Measurements from ENCODE around the gene MAL.
A peak's percentile ranks its signal among the peaks of the same experiment; 100 is the strongest.
"Not testable (repeated sequence)": the region's sequence is repeated elsewhere in the genome, so short reads cannot be mapped to it uniquely, and the experiment has no call there.

MAL gene

DNA sequence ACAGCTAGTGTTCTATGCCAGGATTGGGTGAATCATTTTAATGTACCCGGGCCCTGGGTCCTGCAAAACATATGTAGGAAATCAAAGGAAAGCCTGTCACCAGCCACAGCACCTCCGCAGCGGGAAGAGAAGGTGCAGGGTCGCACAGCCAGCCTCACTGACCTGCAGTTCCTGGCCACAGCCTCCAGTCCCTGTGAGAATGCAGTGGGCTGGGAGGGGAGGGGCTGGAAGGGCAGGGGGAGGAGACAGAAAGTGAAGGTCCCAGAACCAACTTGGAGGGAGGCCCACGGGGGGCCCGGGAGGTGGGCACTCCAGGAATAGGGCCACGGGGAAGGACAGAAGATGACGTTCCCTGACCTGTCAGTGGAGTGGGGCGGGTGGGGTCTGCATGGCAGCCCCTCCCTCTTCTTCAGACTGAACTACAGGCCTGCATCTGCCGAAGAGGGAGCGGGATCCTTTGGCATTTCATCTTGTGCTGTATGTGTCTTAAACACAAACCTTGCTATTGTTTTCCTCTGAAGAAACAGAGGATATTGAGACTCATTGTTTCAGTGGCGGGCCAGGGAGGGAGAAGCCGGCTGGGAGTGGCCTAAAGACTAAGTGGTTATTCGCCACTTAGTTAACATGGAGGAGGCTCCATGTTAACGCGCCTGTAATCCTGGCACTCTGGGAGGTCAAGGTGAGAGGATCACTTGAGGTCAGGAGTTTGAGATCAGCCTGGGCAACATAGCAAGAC is 7.5 kb downstream of the MAL start:
- no peak for DNase-seq (ENCODE audit: low spot score)

DNA sequence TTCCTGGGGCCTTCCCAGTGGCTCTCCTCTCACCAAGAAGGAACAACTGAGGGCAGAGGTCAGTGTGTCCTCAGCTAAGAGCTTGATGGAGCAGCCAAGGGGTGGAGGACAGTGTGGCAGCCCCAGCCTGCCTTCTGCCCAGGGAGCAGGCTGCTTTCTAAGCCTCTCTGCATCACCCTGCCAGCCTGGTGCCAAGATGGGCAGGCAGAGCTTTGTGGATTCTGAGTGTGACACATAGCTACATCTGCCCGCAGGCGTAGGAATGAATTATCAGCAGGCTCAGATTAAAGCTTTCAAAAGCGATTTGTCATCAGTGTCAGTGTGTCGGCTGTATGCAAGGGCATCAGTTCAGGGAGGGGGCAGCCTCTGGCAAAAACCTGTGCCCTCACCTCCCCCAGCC is 8.7 kb downstream of the MAL start:
- no peak for DNase-seq (ENCODE audit: low spot score)

DNA sequence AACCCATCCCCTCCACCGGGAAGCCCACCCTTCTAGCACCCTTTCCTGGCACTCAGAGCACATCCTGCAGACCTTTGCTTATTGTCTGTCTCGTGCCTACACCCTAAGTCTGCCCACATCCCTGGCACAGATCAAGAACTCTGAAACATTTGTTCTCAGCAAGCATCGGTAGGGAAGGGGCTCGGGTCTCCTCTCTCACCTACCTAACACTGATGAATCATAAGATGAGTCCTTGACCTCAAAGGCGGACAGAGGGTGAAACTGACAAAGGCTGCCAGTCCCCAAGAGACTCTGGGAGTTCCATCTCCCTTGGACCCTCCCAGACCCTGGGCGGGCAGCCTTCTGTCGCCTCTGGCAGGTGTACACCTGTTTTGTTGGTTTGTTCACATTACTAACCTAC is 9.3 kb downstream of the MAL start:
- DNase-seq (ENCODE audit: low spot score) = no peak

DNA sequence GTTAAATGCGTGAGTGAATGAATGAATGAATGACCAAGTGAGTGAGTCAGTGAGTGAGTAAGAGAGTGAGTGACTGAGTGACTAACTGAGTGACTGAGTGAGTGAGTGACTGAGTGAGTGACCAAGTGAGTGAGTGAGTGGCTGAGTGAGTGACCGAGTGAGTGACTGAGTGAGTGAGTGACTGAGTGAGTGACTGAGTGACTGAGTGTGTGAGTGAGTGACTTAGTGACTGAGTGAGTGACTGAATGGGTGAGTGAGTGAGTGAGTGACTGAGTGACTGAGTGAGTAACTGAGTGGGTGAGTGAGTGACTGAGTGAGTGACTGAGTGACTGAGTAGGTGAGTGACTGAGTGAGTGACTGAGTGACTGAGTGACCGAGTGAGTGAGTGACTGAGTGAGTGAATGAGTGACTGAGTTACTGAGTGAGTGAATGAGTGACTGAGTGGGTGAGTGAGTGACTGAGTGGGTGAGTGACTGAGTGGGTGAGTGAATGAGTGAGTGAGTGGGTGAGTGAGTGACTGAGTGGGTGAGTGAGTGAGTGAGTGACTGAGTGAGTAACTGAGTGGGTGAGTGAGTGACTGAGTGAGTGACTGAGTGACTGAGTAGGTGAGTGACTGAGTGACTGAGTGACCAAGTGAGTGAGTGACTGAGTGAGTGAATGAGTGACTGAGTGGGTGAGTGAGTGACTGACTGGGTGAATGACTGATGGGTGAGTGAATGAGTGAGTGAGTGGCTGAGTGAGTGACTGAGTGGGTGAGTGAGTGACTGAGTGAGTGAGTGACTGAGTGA is 11.3 kb downstream of the MAL start:
- DNase-seq (ENCODE audit: low spot score) = no peak

DNA sequence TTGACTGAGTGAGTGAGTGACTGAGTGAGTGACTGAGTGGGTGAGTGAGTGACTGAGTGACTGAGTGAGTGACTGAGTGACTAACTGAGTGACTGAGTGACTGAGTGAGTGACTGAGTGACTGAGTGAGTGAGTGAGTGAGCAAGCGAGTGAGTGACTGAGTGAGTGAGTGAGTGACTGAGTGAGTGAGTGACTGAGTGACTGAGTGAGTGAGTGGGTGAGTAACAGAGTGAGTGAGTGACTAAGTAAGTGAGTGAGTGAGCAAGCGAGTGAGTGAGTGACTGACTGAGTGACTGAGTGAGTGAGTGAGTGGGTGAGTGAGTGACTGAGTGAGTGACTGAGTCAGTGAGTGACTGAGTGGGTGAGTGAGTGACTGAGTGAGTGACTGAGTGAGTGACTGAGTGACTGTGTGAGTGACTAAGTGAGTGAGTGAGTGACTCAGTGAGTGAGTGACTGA is 11.9 kb downstream of the MAL start:
- DNase-seq (ENCODE audit: low spot score) = no peak

DNA sequence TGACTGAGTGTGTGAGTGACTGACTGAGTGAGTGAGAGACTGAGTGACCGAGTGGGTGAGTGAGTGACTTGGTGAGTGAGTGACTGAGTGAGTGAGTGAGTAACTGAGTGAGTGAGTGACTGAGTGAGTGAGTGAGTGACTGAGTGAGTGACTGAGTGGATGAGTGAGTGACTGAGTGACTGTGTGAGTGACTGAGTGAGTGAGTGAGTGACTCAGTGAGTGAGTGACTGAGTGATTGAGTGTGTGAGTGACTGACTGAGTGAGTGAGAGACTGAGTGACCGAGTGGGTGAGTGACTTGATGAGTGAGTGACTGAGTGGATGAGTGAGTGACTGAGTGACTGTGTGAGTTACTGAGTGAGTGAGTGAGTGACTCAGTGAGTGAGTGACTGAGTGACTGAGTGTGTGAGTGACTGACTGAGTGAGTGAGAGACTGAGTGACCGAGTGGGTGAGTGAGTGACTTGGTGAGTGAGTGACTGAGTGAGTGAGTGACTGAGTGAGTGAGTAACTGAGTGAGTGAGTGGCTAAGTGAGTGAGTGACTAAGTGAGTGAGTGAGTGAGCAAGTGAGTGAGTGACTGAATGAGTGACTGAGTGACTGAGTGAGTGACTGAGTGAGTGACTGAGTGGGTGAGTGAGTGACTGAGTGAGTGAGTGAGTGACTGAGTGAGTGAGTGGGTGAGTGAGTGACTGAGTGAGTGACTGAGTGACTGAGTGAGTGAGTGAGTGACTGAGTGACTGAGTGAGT is 12.5 kb downstream of the MAL start:
- DNase-seq (ENCODE audit: low spot score) = not testable (repeated sequence)

DNA sequence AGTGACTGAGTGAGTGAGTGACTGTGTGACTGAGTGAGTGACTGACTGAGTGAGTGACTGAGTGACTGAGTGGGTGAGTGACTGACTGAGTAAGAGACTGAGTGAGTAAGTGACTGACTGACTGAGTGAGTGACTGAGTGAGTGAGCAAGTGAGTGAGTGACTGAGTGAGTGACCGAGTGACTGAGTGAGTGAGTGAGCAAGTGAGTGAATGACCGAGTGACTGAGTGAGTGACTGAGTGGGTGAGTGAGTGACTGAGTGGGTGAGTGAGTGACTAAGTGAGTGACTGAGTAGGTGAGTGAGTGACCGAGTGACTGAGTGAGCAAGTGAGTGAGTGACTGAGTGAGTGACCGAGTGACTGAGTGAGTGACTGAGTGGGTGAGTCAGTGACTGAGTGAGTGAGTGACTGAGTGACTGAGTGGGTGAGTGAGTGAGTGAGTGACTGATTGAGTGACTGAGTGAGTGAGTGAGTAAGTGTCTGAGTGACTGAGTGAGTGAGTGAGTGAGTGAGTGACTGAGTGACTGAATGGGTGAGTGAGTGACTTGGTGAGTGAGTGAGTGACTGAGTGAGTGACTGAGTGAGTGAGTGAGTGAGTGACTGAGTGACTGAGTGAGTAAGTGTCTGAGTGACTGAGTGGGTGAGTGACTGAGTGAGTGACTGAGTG is 13.3 kb downstream of the MAL start:
- no peak for DNase-seq (ENCODE audit: low spot score)

DNA sequence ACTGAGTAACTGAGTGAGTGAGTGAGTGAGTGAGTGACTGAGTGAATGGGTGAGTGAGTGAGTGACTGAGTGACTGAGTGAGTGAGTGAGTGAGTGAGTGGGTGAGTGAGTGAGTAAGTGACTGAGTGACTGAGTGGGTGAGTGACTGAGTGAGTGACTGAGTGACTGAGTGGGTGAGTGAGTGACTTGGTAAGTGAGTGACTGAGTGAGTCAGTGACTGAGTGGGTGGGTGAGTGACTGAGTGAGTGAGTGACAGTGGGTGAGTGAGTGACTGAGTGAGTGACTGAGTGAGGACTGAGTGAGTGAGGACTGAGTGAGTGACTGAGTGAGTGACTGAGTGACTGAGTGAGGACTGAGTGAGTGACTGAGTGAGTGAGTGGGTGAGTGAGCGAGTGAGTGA is 13.9 kb downstream of the MAL start:
- no peak for DNase-seq (ENCODE audit: low spot score)

DNA sequence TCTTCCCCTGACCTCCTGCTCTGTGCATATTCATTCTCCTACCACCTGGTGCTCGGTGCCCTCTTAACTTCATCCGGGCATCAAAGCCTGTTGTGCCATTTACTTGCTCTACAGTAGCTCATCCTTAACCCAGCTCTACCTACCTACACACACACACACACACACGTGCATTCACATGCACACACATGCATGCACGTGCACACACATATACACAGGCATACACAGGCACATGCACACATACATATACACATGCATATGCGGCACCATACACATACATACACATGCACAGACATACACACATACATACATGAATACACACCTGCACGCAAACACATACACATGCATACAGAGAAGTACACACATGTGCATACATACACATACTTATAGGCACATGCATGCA is 14.5 kb downstream of the MAL start:
- DNase-seq (ENCODE audit: low spot score) = no peak

DNA sequence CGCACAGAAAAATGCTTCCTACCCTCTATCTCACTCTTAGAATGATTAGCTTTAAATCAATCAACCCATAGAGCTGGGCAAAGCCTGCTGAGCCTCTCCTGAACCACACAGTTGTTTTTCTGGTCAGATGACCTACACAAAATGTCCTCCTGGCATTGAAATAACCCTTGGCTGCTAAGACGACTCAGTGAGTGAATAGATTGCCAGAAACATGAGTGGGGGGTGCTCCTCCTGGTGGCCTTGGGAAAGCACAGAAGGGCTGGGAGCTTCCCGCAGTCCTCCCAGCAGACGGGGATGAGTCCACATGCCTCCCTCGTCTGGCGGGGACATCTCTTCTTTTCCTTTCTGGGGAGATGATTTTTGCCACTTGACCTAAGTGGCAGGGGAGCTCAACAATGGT is 14.9 kb downstream of the MAL start:
- no peak for DNase-seq (ENCODE audit: low spot score)

DNA sequence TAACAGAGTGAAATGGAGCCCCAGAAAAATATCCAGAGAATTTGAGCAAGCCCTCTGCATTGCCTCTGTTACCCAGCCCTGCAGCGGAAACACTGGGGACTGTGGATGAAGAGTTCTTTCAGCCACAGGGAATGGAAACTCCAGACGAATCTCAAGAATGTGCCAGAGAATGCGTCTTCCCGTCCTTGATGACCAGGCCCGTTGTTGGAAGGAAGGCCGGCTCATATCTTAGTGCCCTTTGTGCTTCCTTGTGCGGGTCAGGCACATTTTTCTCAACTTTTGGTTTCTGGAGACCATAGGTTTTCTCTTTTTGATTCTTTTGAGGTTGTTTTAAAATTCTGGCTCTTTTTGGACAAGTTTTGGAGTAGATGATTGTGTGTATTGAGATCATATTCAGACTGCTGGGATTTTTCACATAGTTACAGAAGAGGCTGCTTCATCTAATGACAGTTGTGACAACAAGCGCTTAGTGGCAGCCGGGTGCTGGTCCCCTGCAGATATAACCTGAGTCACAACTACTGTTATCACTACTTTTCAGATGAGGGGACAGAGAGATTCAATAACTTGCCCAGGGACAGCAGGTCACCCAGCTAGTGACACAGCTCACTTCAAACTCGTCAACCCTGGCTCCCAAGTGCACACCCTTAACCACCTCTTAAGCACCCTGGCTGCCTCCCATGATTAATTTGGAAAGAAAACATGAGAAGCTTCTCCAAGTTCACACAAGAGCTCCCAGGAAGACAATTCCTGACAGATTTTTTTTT is 15.7 kb downstream of the MAL start:
- DNase-seq (ENCODE audit: low spot score) = no peak

DNA sequence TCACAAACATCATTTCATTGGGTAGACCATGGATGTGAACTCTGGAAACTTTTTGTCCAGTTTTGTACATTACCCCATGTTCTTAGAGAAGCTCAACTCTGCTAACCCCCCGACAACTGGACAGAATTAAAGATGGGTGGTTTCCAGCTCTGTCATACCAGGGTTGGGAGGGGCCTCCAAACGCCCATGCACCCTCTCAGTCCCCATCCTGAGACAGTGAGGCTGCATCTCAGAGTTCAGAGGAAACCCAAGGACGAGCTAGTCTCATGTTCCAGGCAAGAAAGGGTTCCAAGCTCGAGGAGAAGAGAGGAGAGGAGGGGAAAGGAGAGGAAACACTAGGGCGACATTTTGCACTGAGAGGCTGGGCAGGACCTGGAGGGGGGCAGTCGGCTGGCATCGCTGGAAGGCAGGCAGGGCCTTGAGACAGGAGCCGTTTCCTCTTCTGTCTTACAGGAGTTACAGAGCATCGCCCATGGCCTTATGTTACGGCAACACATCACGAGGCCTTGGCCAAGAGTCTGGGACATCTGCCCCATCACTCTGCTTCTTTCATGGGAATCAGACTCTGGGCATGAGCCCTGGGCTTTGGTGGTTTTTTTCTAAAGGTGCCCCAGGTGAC is 16.4 kb downstream of the MAL start:
- DNase-seq (ENCODE audit: low spot score) = no peak

DNA sequence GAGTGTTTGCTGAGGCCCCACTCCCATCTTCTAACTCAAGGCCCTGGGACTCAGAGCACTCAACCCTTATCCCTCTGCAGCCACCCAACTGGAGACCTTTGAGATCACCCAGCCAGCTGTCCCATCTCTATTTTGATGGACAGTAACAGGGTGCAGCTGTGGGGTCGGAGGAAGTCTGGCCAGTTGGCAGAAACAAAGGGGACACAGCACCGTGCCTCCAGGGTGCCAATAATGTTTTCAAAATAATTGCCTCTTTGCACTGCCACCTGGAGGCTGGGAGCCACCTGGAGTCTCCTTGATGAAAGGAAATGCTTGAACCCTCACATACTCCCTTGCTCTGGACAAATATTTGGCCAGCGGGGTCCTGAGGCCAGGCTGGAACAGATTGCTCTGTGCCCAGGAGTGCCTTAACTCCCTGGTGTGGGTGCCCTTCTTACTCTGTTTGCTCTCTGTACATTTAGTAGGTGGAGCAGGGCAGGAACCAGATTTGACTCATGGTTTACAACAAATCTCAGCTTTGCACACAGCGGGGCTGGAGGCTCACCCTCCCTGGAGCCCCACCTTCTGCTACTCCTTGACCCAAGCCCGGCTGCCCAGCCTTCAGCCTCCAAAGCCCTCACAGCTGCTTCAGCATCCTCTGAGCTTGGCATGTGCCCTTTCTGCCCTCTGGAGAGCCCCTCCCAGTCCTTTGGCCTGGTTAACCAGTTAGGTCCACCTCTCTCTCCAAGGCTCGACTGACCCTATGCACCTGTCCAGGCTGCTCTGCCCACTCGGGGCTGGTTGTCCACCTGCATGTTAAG is 17.2 kb downstream of the MAL start:
- no peak for DNase-seq (ENCODE audit: low spot score)

DNA sequence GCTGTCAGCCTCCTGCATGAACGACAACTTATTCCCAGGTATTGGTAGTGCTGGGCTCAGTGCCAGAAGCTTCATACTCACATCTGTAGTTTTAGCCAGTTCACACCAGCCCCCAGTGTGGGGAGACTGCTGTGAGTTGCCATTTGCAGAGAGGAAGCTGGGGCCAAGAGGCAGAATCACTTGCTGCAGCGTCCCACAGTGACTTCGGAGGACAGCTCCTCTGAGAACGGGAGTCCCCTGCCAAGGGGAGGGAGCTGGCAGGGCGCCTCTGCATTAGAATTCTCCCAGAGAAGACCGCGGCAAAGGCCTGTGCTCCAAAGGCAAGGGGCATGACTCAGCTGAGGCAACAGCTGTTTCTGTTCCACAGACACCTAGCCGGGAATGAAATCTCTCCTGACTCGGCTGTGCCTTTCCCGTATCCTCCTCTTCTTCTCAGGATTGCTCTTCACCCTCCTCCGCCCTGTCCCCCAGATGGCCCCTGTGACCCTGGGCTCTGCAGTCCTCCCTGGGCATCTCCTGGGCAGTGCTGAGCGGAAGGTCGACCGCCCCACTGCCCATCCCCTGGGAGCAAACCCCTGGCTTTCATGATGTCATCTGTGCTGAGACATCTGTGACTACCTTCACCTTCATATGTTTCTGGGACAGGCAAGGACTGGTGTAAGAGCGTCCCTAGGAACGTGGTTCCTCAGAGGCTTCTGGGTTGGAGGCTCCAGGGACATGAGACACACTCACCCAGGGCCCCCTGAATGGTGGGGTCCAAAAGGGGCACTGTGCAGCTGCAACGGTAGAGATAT is 18.0 kb downstream of the MAL start:
- peak; percentile 94 for DNase-seq (ENCODE audit: low spot score)

DNA sequence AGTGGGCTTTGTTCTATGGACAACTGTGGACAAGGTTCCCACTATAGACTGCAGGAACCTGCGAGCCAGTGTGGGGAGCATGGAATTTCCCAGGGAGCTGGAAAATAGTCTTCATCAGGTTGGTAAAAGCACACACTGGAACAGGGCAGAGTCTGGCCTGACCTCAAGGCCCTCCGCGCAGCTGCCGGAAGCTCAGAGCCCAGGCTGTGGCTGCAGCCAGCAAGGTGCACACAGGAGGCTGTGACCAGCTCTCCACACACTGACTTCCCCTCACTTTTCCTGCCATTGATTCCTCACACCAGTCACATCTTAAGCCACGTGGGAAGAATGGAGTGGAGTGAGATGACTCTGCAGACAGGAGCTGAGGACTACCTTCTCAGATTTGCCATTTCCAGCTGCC is 19.1 kb downstream of the MAL start:
- no peak for DNase-seq (ENCODE audit: low spot score)

DNA sequence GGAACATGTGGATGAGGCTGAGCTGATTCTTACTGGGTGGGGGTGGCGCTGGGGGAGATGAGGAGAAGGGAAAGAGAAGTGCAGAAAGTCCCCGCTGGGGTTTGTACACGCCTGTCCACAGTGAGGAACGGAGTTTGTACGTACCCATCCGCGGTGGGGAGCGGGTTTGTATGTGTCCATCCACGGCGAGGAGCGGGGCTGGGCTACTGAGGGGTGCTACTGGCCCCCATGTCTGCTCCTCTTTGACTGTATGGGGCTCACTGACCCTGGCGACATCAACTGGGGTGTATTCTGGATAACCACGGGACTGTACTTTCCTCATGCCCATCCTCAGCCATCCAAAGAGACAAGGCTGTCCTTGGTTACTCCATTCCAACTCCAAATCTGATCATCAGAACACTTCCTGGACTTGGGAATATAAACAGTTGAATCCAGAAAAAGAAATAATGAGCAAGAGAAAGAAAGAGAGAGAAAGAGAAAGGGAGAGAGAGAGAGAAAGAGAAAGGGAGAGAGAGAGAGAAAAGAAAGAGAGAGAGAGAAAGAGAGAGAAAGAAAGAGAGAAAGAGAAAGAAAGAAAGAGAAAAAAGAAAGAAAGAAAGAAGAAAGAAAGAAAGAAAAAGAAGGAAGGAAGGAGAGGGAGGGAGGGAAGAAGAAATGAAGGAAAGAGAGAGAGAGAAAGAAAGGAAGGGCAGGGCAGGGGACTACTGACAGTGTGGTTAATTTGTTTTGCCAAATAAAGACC is 21.0 kb downstream of the MAL start:
- no peak for DNase-seq (ENCODE audit: low spot score)

DNA sequence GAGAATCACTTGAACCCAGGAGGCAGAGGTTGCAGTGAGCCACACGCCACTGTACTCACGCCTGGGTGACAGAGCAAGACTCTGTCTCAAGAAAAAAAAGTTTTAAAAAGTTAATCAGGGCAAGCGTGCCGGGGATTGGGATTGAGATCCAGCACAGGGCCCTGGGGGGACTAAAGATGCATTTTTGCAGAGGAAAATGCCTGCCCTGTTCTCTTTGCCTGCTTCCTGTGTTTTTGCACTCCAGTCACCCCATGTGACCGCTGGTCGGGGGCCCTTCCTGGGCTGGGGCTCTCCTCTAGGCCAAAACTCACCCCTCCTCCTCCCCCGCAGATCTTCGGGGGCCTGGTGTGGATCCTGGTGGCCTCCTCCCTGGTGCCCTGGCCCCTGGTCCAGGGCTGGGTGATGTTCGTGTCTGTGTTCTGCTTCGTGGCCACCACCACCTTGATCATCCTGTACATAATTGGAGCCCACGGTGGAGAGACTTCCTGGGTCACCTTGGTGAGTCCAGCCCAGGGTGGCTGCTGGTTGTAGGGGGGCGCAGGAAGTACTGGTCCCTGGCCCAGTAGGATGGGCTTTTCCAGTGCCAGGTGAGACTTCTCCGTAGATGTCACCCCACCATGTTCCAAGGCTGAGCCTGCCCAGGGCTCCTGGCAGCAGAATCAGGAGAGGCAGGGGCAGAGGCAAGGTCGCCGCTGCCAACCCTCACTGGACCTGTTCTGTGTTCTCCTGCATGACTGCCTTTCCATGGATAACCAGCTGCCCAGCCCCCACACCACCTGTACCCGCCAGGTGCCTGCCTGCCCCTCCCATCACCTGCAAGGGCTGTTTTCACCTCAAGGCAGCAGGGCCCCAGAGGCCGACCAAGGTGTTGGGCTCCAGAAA is 22.4 kb downstream of the MAL start:
- no peak for DNase-seq (ENCODE audit: low spot score)

Measured in globus pallidus (tissue), 1 donor.